ENCODE data around the gene ZBTB38. TPM values are rescaled to one million over a fixed set of nuclear protein-coding genes. Genes with fewer than 3 reads are reported as not detected.

The ZBTB38 gene
- total and polyA plus RNA-seq, 2 experiments from 2014 or later = 12.9 to 35.9 TPM

DNA sequence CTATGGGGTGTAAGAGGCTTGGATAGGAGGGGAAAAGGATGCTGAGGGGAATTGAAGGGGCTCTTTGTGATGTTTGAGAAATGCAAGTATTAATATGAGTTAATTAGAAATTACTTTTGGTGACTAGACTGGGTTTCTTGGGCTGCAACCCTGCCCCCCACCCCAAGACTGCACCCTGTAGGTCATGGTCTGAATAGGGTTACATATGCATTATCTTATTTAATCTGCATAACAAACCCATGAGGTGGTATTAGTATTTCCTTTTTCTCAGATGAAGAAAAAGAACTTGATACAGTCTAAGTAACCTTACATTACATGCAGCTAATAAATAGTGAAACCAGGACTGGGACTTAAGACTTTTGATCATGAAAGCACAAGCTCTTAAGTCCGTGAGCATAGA, 5.6 kb upstream of the ZBTB38 start:
- Histone ChIP-seq H3K4me3 (no peak overlapping the region), H3K27ac (no peak overlapping the region), H3K36me3 (no peaks in the 10 kb centered on the region), H3K9me3 (ENCODE audit: low read depth) (no peaks in the 10 kb centered on the region), H3K4me1 (ENCODE audit: low read depth) (peaks cover 1% of the 10 kb centered on the region), H3K27me3 (no peaks in the 10 kb centered on the region)
- TF ChIP-seq, protein P1, sequence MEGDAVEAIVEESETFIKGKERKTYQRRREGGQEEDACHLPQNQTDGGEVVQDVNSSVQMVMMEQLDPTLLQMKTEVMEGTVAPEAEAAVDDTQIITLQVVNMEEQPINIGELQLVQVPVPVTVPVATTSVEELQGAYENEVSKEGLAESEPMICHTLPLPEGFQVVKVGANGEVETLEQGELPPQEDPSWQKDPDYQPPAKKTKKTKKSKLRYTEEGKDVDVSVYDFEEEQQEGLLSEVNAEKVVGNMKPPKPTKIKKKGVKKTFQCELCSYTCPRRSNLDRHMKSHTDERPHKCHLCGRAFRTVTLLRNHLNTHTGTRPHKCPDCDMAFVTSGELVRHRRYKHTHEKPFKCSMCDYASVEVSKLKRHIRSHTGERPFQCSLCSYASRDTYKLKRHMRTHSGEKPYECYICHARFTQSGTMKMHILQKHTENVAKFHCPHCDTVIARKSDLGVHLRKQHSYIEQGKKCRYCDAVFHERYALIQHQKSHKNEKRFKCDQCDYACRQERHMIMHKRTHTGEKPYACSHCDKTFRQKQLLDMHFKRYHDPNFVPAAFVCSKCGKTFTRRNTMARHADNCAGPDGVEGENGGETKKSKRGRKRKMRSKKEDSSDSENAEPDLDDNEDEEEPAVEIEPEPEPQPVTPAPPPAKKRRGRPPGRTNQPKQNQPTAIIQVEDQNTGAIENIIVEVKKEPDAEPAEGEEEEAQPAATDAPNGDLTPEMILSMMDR (IDR thresholded peaks at IDR 0.05; ENCODE audit: low read depth, low read length) = no peak
- DNase-seq (ENCODE audit: low read depth in 1 of 2, low spot score in 1 of 2) = no peak

DNA sequence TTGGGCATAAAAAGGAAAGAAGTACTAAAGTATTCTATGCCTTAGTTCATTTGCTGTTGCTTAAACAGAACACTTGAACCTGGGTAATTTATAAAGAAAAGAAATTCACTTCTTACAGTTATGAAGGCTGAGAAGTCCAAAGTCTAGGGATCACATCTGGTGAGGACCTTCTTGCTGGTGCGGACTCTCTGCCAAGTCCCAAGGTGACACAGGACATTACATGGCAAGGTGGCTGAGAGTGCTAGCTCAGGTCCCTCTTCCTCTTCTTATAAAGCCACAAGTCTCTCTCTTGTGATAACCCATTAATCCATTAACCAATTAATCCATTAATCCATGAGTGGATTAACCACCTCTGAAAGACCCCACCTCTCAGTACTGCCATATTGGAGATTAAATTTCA, 3.1 kb upstream of the ZBTB38 start:
- no peak for DNase-seq (ENCODE audit: low read depth in 1 of 2, low spot score in 1 of 2)
- peaks cover 11% of the 10 kb centered on the region for H3K4me1 ChIP-seq (ENCODE audit: low read depth)
- no peaks in the 10 kb centered on the region for H3K36me3 ChIP-seq
- H3K27me3 ChIP-seq = no peaks in the 10 kb centered on the region
- H3K9me3 ChIP-seq (ENCODE audit: low read depth) = no peaks in the 10 kb centered on the region
- TF ChIP-seq, protein P1 (IDR thresholded peaks at IDR 0.05; ENCODE audit: low read depth, low read length) = no peak
- no peak overlapping the region for H3K4me3 ChIP-seq
- H3K27ac ChIP-seq = no peak overlapping the region

DNA sequence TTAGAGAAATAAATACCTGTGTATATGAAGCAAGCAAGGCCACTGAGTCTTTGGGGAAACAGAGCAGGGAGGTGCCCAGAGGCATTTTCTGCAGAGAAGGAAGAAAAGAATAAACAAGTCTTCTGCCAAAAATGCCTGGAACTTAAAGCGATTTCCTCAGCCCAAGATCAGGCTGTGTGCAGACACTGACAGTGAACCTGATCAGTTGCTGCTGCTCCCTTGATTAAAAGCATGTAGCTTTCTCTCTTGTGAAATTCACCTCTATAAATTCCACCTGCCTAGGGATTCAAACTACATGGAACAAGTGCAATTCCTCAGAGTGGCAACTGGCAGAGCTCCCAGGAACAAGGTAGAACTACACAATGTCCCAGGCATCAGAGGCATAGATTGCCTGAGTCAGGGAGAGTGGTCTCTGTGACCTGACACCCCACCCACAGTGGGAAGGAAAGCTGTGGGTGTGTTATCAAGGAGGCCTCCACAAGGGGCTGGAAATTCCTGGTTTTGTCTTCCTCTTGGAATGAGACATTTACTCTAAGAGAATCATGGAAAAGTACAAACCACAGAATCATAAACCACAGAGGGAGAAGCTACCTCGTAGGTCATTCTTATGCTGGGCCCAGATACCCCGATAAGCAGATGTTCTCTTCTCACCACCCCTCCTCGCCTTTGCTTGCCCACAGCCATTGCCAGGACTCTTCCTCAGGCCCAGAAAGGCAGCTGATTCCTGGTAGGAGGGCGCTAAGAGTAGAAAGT, 1.8 kb upstream of the ZBTB38 start:
- no peaks in the 10 kb centered on the region for H3K36me3 ChIP-seq
- H3K4me1 ChIP-seq (ENCODE audit: low read depth) = peaks cover 11% of the 10 kb centered on the region
- no peaks in the 10 kb centered on the region for H3K27me3 ChIP-seq
- TF ChIP-seq, protein P1 (IDR thresholded peaks at IDR 0.05; ENCODE audit: low read depth, low read length) = peak; percentile 23
- no peak overlapping the region for H3K4me3 ChIP-seq
- peak overlapping the region; percentile 35 for H3K27ac ChIP-seq
- DNase-seq (ENCODE audit: low read depth in 1 of 2, low spot score in 1 of 2) = peak; percentile 11 to 95
- H3K9me3 ChIP-seq (ENCODE audit: low read depth) = no peaks in the 10 kb centered on the region

DNA sequence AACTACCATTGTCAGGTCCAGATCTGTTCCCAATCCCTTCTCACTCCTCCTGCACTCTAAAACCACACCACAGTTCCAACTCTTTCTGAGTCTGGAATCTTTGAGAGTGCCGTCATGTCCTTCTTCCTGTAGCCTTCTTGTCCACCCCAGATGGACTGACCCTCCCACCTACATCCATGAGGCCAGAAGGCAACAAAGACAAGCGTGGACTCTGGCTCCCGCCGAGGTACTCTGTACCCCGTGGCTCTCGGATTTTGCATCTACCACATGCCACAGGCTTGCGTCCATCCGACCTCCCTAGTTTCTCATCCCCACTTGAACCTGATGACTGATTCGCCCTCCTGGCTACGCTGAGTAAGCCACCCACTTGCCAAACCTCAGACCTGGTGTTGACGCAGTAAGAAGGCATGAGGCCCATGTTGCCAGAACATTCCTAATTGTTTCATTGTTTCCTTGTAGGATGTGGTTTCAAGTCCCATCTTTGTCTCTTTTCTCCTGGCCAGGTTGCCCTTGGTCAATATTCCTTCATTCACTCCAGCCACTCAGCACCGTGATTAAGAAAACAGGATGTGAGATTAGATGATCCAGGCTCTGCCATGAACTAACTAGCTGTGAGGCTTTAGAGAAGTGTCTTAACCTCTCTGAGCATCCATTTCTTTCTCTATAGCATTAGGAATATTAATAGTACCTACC, 1.1 kb upstream of the ZBTB38 start:
- Histone ChIP-seq H3K27me3 (no peaks in the 10 kb centered on the region), H3K4me1 (ENCODE audit: low read depth) (peaks cover 11% of the 10 kb centered on the region), H3K36me3 (no peaks in the 10 kb centered on the region), H3K9me3 (ENCODE audit: low read depth) (no peaks in the 10 kb centered on the region), H3K4me3 (no peak overlapping the region), H3K27ac (peak overlapping the region; percentile 35)
- TF ChIP-seq, protein P1 (IDR thresholded peaks at IDR 0.05; ENCODE audit: low read depth, low read length) = no peak
- DNase-seq (ENCODE audit: low read depth in 1 of 2, low spot score in 1 of 2) = peak in 1 of 2 donors; percentile 100

DNA sequence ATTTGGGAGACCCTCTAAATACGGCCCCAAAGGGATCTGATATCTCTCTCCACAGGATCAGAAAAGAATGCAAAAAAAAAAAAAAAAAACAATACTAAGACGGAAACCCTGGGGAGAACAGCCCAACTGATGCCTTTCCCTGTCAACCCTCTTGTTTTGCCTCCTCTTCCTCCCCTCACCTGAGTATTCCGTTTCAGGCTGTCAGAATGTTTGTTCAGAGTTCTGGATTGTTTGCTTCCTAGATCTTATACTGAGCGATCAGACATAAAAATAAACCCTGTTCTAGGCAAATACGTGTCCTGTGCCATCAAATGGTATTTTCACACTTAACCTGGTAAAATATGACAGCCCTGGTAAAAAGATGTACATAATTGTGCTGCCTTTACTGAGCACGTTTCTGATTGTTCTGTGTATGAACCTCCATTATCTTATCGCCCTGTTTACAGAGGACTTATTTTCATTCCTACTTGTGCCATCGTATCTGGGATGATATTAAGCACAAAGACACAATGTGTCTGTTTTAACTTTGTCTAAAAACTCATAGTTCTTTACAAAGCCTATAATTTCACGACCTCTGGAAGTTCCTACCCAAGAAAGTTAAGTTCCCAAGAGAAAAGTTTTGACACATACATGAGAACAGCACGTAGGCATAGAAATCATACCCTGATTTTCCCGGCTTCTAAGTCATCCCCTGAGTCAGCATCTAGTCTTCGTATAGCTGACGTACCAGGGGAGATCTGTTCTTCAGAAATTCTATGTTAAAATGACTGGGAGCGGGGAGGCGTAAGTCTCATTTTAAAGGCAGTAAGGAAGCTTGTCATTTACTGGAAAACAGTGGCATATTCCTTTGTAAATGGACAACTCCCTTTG, 856 bp downstream of the ZBTB38 start:
- Histone ChIP-seq H3K9me3 (ENCODE audit: low read depth) (no peaks in the 10 kb centered on the region), H3K36me3 (no peaks in the 10 kb centered on the region), H3K27me3 (no peaks in the 10 kb centered on the region), H3K4me3 (no peak overlapping the region), H3K27ac (peak overlapping the region; percentile 17), H3K4me1 (ENCODE audit: low read depth) (peaks cover 11% of the 10 kb centered on the region)
- peak in 1 of 2 donors; percentile 92 for DNase-seq (ENCODE audit: low read depth in 1 of 2, low spot score in 1 of 2)
- TF ChIP-seq, protein P1 (IDR thresholded peaks at IDR 0.05; ENCODE audit: low read depth, low read length) = no peak

Measured in cardiac muscle cell (in vitro differentiated cells and primary cell).